ENCODE results near the gene MMGT1. TPM values are rescaled to one million over a fixed set of nuclear protein-coding genes. Genes with fewer than 3 reads are reported as not detected.
"Not testable (repeated sequence)": the region's sequence is repeated elsewhere in the genome, so short reads cannot be mapped to it uniquely, and the experiment has no call there.

The MMGT1 gene
- polyA plus RNA-seq, 1 donor, result 30.7 TPM

GRCh38 chrX:135931644-135932487 lies 41.9 kb downstream of the MMGT1 start:
- DNase-seq, result peak; percentile 24

GRCh38 chrX:135927897-135928296 lies 45.9 kb downstream of the MMGT1 start:
- DNase-seq, result no peak

GRCh38 chrX:135923353-135923752 lies 50.4 kb downstream of the MMGT1 start:
- no peak for DNase-seq

GRCh38 chrX:135920516-135920915 lies 53.3 kb downstream of the MMGT1 start:
- DNase-seq, result not testable (repeated sequence)

GRCh38 chrX:135914404-135914803 lies 59.4 kb downstream of the MMGT1 start:
- DNase-seq, result no peak

Other genes with a start within 250 kb of the MMGT1 start
- gene CT45A3, start 205.8 kb downstream of the MMGT1 start, polyA plus RNA-seq (ENCODE audit: insufficient read length), result not detected
- not detected for gene CT45A5, start 188.5 kb downstream of the MMGT1 start, polyA plus RNA-seq (ENCODE audit: insufficient read length)
- gene CT45A6, start 171.2 kb downstream of the MMGT1 start, polyA plus RNA-seq (ENCODE audit: insufficient read length), result not detected
- gene CT45A2, start 154.0 kb downstream of the MMGT1 start, polyA plus RNA-seq (ENCODE audit: insufficient read length), result not detected
- gene CT45A7, start 136.7 kb downstream of the MMGT1 start, polyA plus RNA-seq (ENCODE audit: insufficient read length), result not detected
- not detected for gene CT45A8, start 119.5 kb downstream of the MMGT1 start, polyA plus RNA-seq (ENCODE audit: insufficient read length)
- gene CT45A9, start 102.2 kb downstream of the MMGT1 start, polyA plus RNA-seq (ENCODE audit: insufficient read length), result not detected
- not detected for gene CT45A10, start 80.5 kb downstream of the MMGT1 start, polyA plus RNA-seq (ENCODE audit: insufficient read length)
- not detected for gene SAGE1, start 80.3 kb downstream of the MMGT1 start, polyA plus RNA-seq (ENCODE audit: insufficient read length)
- gene SLC9A6, start 11.4 kb upstream of the MMGT1 start, polyA plus RNA-seq (ENCODE audit: insufficient read length), result 17.7 TPM
- 56.9 TPM for gene FHL1, start 173.5 kb upstream of the MMGT1 start, polyA plus RNA-seq (ENCODE audit: insufficient read length)

Data from left kidney (tissue), 2 donors.